G401 (cell line): Measurements from ENCODE around the gene AUP1. TPM values are rescaled to one million over a fixed set of nuclear protein-coding genes. Genes with fewer than 3 reads are reported as not detected.

ENCODE experiments used
- DNase-seq: peaks from one replicate; pipeline ENCODE4 v3.0.0-alpha.2; 2015; ENCODE audit warnings: low spot score
- in situ Hi-C: cut with HindIII; loops from 2 replicates; pipeline ENCODE4 v1.10.0; 2016; ENCODE audit warnings: low sequenced_read_pairs, mixed read lengths
- total RNA-seq: library from RNA; depleted of rRNA; stranded (reverse); fragments of >200 nt; shearing (Covaris generic); gene quantifications from 2 replicates; pipeline ENCODE4 v1.2.3, GENCODE V29; 2014

Gene AUP1
- total RNA-seq, 1 experiment from 2014 or later, result 120 TPM

DNA sequence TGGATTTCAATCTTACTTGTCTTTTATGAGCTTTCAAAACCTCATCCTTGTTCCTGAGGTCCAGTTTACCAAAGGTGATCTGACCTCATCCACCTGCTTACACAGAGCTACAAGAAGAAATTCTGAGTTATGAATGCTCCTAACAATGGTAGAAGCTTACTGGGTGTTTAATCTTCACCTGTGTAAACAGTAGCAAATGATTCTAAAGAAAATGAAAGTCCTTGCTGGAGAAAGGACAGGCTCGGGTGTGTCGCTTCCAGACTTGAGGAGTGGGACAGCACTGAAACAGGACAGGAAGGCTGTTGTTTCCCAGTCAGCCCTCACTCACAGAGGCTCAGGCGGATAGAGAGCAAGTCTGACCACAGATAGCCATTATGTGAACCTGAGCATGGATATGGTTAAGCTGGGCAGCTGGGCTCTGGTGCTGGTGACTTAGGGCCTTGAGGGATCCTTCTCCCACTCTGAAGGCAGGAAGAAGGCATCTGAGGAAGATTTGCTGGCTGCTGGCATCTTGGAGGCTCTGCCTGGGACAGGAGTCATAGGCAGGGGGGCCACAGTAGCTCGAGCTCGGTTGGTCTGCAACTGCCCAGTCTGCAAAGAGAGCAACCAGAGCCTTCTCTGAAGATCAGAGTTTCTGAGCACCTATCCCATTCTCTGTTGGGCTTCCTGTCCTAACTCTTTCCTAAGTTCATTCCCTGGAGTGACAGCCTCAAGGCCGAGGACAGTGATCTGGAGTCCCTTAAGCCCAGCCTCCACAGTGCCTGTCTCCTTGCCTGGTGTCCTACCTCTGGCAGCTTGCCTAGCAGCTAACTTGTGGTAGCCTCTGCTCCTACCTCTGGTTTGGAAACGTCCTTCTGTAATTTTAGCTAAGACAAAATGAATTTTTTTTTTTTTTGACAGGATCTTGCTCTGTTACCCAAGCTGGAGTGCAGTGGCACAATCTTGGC is 29.1 kb upstream of the AUP1 start:
- in situ Hi-C loops, result no loop called here

GRCh38 chr2:74556831-74557370 is 27.4 kb upstream of the AUP1 start:
- in situ Hi-C loops, result no loop called here
- no peak for DNase-seq

More for the DNA sequence above, 29.1 kb upstream of the AUP1 start:
- DNase-seq, result no peak

DNA sequence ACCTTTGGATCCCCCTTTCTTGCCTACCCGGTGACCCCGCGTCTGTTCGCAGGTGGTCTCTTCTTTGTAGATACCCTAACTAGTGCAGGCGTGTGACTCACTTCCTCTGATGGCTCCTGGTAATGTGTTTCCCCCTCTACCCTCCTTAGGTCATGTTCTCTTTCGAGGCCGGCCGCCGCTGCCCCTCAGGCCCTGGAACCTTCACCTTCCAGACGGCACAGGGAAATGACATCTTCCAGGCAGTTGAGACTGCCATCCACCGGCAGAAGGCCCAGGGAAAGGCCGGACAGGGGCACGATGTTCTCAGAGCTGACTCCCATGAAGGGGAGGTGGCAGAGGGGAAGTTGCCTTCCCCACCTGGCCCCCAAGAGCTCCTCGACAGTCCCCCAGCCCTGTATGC is 26.7 kb upstream of the AUP1 start:
- in situ Hi-C loops, result no loop called here

DNA sequence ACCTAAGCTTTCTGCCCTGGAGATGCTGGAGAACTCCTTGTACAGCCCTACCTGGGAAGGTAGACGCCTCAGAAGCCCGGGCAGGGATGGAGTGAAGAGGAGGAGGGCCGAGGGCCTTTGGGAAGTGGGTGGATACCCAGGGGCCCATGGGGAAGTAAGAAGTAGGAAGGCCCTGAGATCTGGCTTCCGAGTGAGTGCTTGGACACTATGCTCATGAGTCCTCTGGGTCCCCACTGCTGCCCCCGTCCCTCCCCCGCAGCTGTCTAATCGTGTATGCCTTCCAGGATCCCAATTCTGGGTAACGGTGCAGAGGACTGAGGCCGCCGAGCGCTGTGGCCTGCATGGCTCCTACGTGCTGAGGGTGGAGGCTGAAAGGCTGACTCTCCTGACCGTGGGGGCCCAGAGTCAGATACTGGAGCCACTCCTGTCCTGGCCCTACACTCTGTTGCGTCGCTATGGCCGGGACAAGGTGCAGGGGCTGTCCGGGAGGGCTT is 26.2 kb upstream of the AUP1 start:
- in situ Hi-C loops, result no loop called here
- no peak for DNase-seq

More for the DNA sequence above, 26.7 kb upstream of the AUP1 start:
- no peak for DNase-seq

DNA sequence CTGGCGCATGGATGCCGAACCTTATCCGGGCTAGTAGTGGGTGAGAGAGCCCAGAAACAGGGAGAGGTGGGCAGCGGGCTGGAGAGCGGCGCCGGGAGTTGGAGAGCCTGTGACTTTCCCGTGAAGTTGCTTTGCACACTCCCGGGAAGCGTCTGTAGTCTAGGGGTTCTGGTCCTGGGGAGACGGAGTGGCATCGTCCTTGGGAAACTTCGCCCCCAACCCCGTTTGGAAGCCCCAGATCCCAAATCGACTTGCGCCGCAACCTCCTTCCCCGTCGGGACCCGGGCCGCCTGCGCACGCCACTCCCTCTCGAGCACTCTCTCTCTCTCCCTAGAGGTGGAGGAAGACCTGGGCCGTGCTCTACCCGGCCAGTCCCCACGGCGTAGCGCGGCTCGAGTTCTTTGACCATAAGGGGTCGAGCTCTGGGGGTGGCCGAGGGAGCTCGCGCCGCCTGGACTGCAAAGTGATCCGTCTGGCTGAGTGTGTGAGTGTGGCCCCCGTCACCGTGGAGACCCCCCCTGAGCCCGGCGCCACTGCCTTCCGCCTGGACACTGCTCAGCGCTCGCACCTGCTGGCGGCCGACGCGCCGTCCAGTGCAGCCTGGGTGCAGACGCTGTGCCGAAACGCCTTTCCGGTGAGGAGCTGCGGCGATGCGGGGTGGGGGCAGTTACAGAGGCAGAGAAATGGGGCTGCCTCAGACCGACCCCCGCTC is 25.5 kb upstream of the AUP1 start:
- DNase-seq, result no peak
- in situ Hi-C loops, result no loop called here

DNA sequence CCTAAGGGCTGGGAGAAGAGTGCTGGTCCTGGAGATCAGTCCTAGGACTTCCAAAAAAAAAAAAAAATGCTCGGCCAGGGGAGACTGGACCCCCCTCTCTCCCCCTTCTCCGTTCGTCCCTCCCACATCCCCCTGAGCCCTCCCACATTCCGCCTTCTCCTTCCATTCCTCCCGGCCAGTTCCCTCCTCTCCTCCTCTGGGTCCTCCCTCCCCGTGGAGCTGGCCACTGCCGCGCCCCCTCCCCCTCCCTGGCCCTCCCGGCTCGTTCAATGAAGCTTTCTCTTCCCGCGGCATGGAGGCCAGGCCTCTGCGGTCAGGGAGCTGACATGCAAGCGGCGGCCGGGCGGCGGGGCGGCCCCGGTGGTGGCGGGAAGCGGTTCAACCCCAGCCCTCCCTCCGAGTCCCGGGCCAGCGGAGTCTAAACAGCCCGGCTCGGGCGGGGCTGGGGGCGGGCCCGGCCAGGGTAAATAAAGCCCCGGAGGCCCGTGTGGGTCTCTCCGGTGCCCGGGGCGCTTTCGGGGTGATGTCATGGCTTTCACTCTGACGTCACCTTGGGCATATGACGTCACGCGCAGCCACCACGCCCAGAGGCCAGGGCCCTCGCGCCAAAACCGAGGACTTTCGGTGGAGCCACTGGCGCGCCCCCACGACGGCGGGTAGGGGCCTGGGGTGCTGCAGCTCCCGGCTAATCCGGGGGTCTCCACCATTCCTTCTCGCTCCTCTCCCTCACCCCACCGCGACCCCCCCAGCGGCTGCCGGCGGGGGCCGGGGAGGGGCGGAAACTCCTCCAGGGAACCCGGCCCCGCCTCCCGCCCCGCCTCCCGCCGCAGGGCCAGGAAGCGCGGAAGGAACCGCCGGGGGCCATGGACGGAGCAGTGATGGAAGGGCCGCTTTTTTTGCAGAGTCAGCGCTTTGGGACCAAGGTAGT is 24.6 kb upstream of the AUP1 start, which contains the start of the genes DOK1 and LOXL3:
DOK1 (plus strand) TSS at position 829 of the 928 bp plus-strand sequence; CDS start at position 864, 35 bp downstream.
LOXL3 (minus strand) TSS at position 51 of the 928 bp plus-strand sequence. CDS start 1,308 bp downstream, outside the sequence.
- in situ Hi-C loops, result no loop called here
- peak; percentile 49 for DNase-seq

GRCh38 chr2:74552914-74553811 is 23.7 kb upstream of the AUP1 start:
- in situ Hi-C loops, result no loop called here
- DNase-seq, result no peak

DNA sequence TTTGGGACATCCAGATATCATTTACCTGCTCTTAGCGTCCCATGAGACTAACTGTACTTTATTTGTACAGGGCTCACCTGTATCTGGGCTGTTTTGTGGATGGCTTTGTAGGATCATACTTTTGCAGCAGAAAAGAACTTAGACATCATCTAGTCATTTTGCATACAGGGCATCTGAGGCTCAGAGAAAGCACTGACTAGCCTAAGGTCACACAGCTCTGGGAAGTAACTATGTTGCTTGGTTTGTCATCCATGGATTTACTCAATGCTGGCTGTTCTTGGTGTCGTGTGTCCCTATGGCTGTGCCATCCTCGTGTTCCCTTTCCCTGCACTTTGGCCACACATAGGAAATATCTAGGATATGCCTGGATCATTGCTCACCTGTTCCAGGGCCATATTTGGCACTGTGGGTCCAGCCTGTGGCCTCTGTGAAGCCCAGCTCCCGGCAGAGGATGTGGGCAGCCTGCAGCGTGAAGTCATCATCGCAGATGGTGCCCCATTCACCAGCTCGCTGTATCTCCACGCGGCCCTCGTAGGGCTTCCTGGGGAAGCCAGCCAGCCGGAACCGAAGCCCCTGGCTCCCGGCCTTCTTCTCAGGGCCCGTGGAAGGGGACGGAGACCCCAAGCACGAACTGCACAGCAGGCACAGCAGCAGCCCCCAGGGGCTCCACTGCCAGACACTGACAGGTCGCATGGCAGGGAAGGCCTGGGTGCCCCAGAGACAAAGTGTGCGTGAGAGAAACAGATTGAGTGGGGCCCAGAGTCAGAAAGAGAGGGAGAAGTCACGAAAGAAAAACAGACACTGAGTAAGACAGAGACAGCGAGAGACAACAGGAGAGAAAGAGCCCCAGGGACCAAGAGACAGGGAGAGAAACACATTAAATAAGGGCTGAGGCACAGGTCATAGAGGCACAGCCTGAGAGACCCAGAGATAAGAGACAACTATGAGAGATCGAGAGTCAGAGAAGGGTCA is 22.7 kb upstream of the AUP1 start:
- DNase-seq, result no peak
- in situ Hi-C loops, result no loop called here

- no peak for DNase-seq
- in situ Hi-C loops, result no loop called here
Measured at GRCh38 chr2:74551530-74551929, 22.0 kb upstream of the AUP1 start.

DNA sequence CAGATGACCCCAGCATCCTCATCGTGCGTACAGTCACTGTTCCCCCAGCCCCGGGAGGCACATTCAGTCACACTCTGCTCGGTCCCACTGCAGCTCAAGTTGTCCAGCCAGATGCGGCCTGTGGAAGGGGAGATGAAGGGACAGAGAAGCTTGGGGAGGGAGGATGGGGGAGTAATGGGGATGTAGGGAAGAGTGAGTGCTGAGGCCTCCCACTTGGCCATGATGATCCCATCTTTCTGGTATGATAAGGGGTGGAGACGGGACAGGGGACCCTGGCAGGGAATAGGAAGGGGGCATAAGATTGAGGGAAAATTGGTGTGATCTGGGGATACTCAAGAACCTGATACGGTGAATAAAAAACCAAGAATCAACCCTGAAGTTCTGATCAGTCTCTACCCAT is 20.7 kb upstream of the AUP1 start:
- no peak for DNase-seq
- in situ Hi-C loops, result no loop called here

GRCh38 chr2:74548900-74549826 is 19.7 kb upstream of the AUP1 start:
- in situ Hi-C loops, result no loop called here
- peak; percentile 22 for DNase-seq

GRCh38 chr2:74548285-74548899 is 18.9 kb upstream of the AUP1 start:
- in situ Hi-C loops, result no loop called here
- DNase-seq, result peak; percentile 27

GRCh38 chr2:74546004-74546403 is 16.5 kb upstream of the AUP1 start:
- in situ Hi-C loops, result no loop called here
- DNase-seq, result no peak

DNA sequence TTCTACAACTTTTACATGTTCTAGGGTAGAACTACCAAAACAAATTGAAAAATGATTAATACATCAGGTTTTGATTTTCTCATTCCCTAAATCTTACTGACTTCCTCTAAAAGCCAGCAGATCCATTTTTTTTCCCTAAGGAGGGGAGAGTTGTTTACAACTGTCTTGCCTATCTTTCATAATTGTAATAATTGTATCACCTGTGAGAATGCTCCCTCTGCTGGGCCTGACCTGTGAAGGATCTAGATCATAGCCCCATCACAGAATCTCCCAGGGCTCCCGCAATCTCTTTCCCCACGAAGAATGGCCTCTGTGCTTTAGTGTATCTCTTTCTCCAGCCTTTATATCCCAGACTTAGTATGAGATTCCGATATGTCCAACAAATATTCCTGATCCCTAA is 15.1 kb upstream of the AUP1 start:
- no peak for DNase-seq
- in situ Hi-C loops, result no loop called here

DNA sequence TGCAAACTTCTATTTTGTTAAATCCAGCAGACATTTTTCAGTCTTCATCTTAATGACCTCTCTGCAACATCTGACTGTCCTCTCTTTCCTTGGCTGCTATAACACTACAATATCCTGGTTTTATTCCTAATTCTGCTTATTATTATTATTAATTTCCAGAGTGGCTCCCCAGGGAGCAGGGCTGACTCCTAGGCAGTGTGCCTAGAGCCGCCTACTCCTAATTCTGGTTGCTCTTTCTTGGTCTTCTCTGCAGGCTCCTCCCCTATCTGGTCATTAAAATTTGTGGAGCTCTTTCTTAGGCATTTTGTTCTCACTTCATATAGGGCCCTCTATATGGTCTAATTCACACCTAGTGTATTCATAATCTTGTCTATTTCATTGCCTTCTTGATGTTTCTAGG is 13.5 kb upstream of the AUP1 start:
- in situ Hi-C loops, result no loop called here
- no peak for DNase-seq
